Large intestine (tissue), 3 donors: ENCODE data around the gene LRP11. TPM values are rescaled to one million over a fixed set of nuclear protein-coding genes. Genes with fewer than 3 reads are reported as not detected.
"Not testable (repeated sequence)": the region's sequence is repeated elsewhere in the genome, so short reads cannot be mapped to it uniquely, and the experiment has no call there.

ENCODE experiments used
- DNase-seq, 2 donors: peaks; one replicate each; pipeline versions ENCODE4 v3.0.0 to v3.0.0-alpha.2; 2013
- H3K27ac ChIP-seq: one replicate; pipeline ENCODE4 v1.5.1; 2013; ENCODE audit warnings: low read length
- H3K27me3 ChIP-seq: 2 replicates; pipeline ENCODE4 v1.6.1; 2013; ENCODE audit warnings: low read length; ENCODE audit not compliant: control insufficient read depth, insufficient read depth
- H3K36me3 ChIP-seq: 2 replicates; pipeline ENCODE4 v1.6.1; 2013; ENCODE audit warnings: low read length; ENCODE audit not compliant: control insufficient read depth, insufficient read depth
- H3K4me1 ChIP-seq: one replicate; pipeline ENCODE4 v1.6.1; 2013; ENCODE audit warnings: low read length; ENCODE audit not compliant: control insufficient read depth, insufficient read depth
- H3K4me3 ChIP-seq: one replicate; pipeline ENCODE4 v1.5.1; 2013; ENCODE audit warnings: low read length
- H3K9me3 ChIP-seq: one replicate; pipeline ENCODE4 v1.6.1; 2013; ENCODE audit warnings: mild to moderate bottlenecking, low read depth, low read length, moderate library complexity; ENCODE audit not compliant: control insufficient read depth
- WGBS: methylation state at CpG from one replicate; pipeline ENCODE4 v1.1.5; 2013; ENCODE audit warnings: low lambda C conversion rate; ENCODE audit not compliant: insufficient coverage; 5-methylcytosine and 5-hydroxymethylcytosine counted together
- polyA plus RNA-seq: library from polyadenylated mRNA; unstranded; fragments of 120-200 nt; gene quantifications from one replicate; pipeline ENCODE4 v1.2.1, GENCODE V29; 2013

Gene LRP11
- polyA plus RNA-seq, 1 donor = 28.8 TPM

DNA sequence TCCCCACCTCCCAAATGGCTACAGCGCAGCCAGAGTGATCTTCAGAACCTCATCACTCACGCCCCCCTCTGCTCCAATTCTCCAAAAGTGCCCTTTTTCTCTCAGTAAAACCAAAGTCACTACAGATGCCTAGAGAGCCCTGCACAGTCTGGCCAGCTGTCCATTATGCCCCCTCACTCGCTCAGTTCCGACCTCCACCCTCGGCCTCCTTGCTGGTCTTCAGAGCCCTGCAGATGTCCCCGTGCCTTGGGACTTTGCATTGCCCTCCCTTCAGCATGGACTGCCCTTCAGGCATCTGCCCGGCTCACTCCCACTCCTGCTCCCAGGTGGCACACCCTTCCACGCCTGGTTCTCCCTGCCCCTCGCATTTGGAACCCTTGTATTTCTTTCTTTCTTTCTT, 34.8 kb upstream of the LRP11 start:
- Histone ChIP-seq H3K36me3 (no peaks in the 10 kb centered on the region), H3K4me3 (no peak overlapping the region), H3K4me1 (peaks cover 10% of the 10 kb centered on the region), H3K27ac (no peak overlapping the region), H3K27me3 (no peaks in the 10 kb centered on the region), H3K9me3 (no peaks in the 10 kb centered on the region)
- no CpG with 5 or more reads among the region's 9 CpGs for WGBS
- no peak for DNase-seq

DNA sequence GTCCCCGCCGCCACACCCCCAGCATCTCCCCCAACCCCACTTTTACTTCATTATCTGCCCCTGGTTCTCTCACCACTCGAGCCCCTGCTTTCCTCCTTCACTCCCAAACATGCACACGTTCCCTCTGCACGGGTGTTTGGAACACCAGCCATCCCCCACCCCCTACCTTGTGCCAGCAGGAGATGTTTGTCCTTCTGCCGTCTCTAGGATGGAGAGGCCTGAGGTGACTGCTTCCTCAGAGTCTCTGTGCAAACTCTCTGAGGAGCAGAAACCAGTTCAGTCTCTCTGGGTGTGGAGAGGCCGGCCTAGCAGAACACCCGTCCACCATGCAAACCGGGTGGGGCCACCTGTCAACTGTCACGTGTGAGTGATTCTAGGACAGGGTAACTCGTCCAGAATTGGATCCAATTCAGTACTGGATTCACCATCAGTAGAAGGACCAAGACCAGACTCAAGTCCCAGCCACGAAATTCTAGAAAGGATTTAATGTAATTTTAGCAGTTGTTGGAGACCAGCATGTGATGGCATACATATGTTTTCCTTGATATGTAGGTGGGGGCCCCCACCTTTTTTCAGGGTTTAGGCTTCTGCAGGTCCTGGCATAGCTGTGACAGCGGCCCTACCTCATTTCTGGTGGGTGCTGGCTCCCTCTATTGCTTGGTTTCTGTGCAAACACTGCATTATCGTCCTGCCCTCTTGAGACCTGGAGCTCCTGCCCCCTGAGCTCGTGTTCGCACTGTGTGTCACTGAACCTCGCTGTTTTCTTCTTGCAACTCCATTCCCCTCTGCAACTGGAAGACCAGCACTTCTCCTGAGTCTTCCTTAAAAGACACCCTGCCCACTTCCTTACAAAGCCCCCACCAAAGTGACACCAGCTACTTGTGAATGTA, 33.9 kb upstream of the LRP11 start, which contains the start of gene RAET1E:
Gene RAET1E (minus strand): TSS at position 259 of the 890 bp plus-strand sequence. CDS start 7,212 bp downstream, outside the sequence.
- peaks cover 10% of the 10 kb centered on the region for H3K4me1 ChIP-seq
- H3K36me3 ChIP-seq = no peaks in the 10 kb centered on the region
- no peaks in the 10 kb centered on the region for H3K9me3 ChIP-seq
- DNase-seq = no peak
- no peak within 1 kb of the TSS for H3K4me3 ChIP-seq
- no peaks in the 10 kb centered on the region for H3K27me3 ChIP-seq
- 80% methylated on average over 2 of the region's 17 CpGs for WGBS
- H3K27ac ChIP-seq = no peak within 1 kb of the TSS

DNA sequence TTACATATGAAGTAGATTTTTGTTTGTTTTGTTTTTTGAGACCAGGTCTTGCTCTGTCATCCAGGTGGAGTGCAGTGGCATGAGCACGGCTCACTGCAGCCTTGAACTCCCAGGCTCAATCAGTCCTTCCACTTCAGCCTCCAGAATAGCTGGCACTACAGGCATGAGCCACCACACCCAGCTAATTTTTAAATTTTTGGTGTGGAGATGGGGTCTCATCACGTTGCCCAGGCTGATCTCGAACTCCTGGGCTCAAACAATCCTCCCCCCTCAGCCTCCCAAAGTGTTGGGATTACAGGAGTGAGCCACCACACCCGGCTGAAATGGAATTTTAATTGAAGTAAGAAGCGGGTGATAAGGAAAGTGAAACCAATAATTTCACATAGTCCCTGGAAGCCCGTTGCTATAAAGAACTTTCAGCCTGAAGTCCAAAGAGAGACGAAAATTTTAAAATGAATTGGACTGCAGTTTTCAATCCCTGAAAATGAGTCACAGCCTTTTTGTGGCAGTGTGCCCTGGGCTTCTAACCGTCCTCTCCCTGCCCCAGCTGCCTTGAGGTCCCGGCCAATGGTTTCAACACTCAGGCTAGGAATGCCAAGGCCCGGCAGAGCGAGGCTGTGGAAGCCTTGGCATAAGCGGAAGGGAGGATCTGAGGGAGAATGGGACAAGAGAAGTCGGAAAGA, 33.0 kb upstream of the LRP11 start:
- H3K4me3 ChIP-seq = no peak overlapping the region
- no peaks in the 10 kb centered on the region for H3K36me3 ChIP-seq
- peak; percentile 33 to 64 for DNase-seq
- 39% methylated on average over 4 of the region's 13 CpGs for WGBS
- H3K27ac ChIP-seq = no peak overlapping the region
- no peaks in the 10 kb centered on the region for H3K27me3 ChIP-seq
- peaks cover 10% of the 10 kb centered on the region for H3K4me1 ChIP-seq
- no peaks in the 10 kb centered on the region for H3K9me3 ChIP-seq

GRCh38 chr6:149896491-149896890, 32.3 kb upstream of the LRP11 start:
- Histone ChIP-seq H3K9me3 (no peaks in the 10 kb centered on the region), H3K27ac (no peak overlapping the region), H3K4me1 (peaks cover 10% of the 10 kb centered on the region), H3K36me3 (no peaks in the 10 kb centered on the region), H3K27me3 (no peaks in the 10 kb centered on the region), H3K4me3 (no peak overlapping the region)
- DNase-seq = no peak
- no CpG with 5 or more reads among the region's 3 CpGs for whole genome bisulfite sequencing

DNA sequence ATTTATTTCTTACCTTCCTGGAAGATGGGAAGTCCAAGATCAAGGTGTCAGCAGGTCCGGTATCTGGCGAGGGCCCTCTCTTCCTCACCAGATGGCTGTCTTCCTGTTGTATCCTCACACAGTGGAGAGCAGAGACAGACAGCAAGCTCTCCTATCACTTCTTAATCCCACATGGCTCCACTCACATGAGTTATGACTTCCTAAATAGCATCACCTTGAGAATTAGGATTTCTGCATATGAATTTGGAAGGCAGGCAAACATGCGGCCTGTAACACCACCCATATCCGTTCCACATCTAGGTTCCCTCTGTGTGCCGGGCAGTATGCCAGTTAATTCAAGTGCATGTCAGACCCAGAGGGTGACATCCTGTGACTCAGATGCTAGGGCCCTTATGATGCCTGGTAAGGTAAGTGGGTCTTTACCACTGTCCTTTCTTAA, 31.7 kb upstream of the LRP11 start:
- WGBS = no CpG with 5 or more reads among the region's 5 CpGs
- Histone ChIP-seq H3K27ac (no peak overlapping the region), H3K9me3 (no peaks in the 10 kb centered on the region), H3K36me3 (no peaks in the 10 kb centered on the region), H3K4me1 (peaks cover 10% of the 10 kb centered on the region), H3K4me3 (no peak overlapping the region), H3K27me3 (no peaks in the 10 kb centered on the region)
- DNase-seq = no peak

DNA sequence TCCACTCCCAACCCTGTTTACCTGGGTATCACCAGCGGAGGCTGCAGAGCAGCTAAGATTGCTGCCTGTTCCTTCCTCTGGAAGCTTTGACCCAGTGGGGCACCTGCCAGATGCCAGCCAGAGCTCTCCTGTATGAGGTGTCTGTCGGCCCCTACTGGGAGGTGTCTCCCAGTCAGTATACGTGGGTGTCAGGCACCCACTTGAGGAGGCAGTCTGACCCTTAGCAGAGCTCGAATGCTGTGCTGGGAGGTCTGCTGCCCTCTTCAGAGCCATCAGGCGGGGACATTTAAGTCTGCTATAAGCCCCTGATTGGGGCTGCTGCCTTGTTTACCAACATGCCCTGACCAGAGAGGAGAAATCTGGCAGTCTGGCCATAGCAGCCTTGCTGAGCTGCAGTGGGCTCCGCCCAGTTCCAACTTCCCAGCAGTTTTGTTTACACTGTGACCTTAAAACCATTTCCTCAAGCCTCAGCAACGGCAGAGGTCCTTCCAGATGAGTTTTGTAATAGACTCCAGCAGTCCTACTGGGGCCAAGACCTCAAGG, 31.0 kb upstream of the LRP11 start:
- Histone ChIP-seq H3K4me3 (no peak overlapping the region), H3K4me1 (peaks cover 10% of the 10 kb centered on the region), H3K36me3 (no peaks in the 10 kb centered on the region), H3K9me3 (no peaks in the 10 kb centered on the region), H3K27ac (no peak overlapping the region), H3K27me3 (no peaks in the 10 kb centered on the region)
- peak; percentile 37 to 55 for DNase-seq
- no CpG with 5 or more reads among the region's 7 CpGs for WGBS

GRCh38 chr6:149891864-149892263, 27.7 kb upstream of the LRP11 start:
- DNase-seq, H3K9me3 ChIP-seq, H3K4me3 ChIP-seq, H3K27me3 ChIP-seq, H3K36me3 ChIP-seq, H3K27ac ChIP-seq: not testable (repeated sequence)
- peaks cover 31% of the 10 kb centered on the region for H3K4me1 ChIP-seq
- WGBS = no CpG with 5 or more reads among the region's 6 CpGs

DNA sequence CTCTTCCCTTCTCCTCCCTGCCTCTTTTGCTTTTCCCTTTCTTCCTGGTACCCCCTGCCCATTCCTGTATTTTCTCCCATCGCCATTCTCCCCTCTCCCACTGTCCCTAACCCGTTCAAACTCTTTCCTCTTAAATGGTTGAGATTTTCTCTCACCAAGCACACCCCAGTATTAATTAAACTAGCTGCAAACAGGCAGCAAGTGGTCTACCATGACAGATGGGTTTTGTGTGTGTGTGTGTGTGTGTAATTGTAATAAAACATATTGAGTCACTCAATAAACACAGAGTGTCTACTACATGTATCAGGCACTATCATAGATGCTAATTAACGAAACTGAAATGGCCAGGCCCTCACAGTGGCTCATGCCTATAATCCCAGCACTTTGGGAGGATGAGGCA, 27.1 kb upstream of the LRP11 start:
- WGBS = 75% methylated on average over 1 of the region's 3 CpGs
- Histone ChIP-seq H3K27ac (no peak overlapping the region), H3K27me3 (no peaks in the 10 kb centered on the region), H3K36me3 (no peaks in the 10 kb centered on the region), H3K4me1 (peaks cover 31% of the 10 kb centered on the region), H3K4me3 (no peak overlapping the region), H3K9me3 (no peaks in the 10 kb centered on the region)
- no peak for DNase-seq

DNA sequence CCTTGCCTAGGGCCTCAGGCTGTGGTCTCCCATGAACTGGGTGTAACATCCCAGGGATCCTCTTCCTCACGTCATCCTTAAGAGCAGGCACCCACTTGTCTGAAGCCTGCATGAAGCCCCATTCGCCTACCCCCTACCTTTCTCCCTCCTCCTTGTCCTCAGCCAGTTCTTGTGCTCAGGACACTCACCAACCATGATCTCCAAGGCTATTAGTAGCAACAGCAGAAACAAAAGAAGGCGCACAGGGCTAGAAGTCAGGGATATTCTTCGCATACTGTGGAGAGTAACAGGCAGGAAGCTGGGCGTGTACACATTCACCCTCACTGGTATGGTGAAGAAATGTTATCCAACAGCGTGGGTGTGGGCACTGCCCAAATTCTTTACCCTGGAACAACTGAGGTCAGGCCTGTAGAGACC, 26.5 kb upstream of the LRP11 start:
- Histone ChIP-seq H3K4me1 (peaks cover 31% of the 10 kb centered on the region), H3K9me3 (no peaks in the 10 kb centered on the region), H3K27me3 (no peaks in the 10 kb centered on the region), H3K36me3 (no peaks in the 10 kb centered on the region), H3K4me3 (no peak overlapping the region), H3K27ac (no peak overlapping the region)
- WGBS = no CpG with 5 or more reads among the region's 6 CpGs
- DNase-seq = no peak

GRCh38 chr6:149889326-149889725, 25.2 kb upstream of the LRP11 start:
- DNase-seq = no peak
- Histone ChIP-seq H3K27me3 (no peaks in the 10 kb centered on the region), H3K27ac (peak overlapping the region; percentile 87), H3K4me1 (peaks cover 24% of the 10 kb centered on the region), H3K36me3 (no peaks in the 10 kb centered on the region), H3K4me3 (no peak overlapping the region), H3K9me3 (no peaks in the 10 kb centered on the region)
- no CpG with 5 or more reads among the region's 7 CpGs for WGBS
